IPS-18c (cell line): Measurements from ENCODE around the gene MYBL2.

Experiments used
- H3K4me3 ChIP-seq: 2 replicates; pipeline ENCODE4 v1.7.0; 2013; ENCODE audit warnings: low read depth, mild to moderate bottlenecking, low read length, moderate library complexity; ENCODE audit not compliant: insufficient read depth
- H3K9me3 ChIP-seq: one replicate; pipeline ENCODE4 v1.6.1; 2013; ENCODE audit warnings: mild to moderate bottlenecking, low read length, moderate library complexity; ENCODE audit not compliant: control insufficient read depth, insufficient read depth

Gene MYBL2

DNA sequence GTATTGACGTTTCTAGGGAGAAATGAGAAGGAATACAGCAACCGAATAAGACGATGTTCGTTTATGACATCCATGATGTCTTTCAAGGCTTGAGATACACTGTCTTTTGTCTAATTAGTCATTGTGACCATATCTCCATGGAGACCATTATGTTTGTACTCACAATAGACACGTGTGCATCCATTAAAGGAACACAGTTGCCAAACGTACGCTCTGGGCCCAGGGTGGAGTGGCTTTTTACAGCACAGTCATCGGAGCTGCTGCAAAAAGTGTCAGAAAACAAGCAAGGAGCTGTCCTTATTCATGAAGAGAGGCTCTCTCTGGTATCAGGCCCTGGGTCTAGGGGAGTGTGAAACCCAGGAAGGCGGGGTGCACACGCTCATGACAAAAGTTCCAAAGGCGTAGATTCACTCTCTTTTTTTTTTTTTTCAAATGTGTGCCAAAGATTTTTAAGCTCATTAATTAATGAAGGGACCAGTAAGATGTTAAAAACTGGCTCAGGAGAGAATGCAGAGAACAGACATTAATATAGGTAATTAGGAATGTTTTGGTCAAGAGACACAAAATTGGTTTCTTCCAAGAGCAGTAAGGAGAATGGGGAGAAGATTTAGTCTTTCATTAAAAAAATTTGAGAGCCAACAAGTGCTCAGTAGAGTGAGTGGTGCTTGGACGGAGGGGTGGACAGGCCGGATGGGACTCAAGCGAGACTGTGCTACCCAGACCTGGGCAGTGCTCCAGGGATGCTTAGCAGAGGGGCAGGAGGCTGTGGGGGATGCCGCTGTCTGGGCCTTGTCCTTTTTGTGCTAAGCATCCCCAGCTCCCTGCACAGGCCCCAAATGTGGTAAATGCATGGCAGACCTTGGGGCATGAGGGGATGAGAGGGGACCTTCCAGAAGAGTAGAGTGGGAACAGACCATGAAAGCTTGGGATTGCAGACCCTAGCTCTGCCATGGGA lies 94.7 kb downstream of the MYBL2 start:
- Histone ChIP-seq H3K9me3 (peaks cover 4% of the 10 kb centered on the region), H3K4me3 (no peak overlapping the region)

GRCh38 chr20:43762911-43763310 lies 96.0 kb downstream of the MYBL2 start:
- H3K9me3 ChIP-seq: peaks cover 4% of the 10 kb centered on the region
- H3K4me3 ChIP-seq: no peak overlapping the region

DNA sequence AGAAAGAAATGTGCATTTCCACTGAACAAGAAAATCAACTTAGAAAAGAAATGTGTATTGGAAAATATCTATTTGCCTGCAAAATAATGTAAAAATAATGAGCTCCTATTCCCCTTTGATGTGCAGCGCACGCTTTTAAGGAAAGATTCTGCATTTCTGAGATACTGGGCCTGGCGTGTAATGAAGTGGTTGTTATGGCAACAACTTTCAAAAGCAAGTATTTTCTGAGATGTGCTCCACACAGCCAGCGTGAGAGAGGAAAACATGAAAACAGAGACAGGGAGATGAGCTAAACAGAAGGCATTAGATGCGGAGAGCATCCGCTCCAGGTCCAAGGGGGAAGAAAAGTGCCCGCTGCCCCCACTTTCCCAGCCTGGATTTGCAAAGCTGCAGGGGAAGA lies 99.0 kb downstream of the MYBL2 start:
- H3K4me3 ChIP-seq: no peak overlapping the region
- peaks cover 2% of the 10 kb centered on the region for H3K9me3 ChIP-seq
